GM12878 (cell line): Measurements from ENCODE around the gene VPS45. TPM values are rescaled to one million over a fixed set of nuclear protein-coding genes. Genes with fewer than 3 reads are reported as not detected.

Experiments
- ATAC-seq: fragments of 200-7000 bp; cut with Tn5 transposase; 3 replicates; pipeline ENCODE4 v1.9.1; 2020; ENCODE audit warnings: mild to moderate bottlenecking, moderate library complexity
- BruUV-seq: library from RNA; stranded (reverse); fragments of 400-500 nt; replicated peaks from 2 replicates; lab custom pipeline; 2021; lab: Mats Ljungman, UMichigan
- CTCF ChIA-PET: fragments of 300-600 bp; sonication (Branson Sonifier 250); formaldehyde crosslinking; extraction: SDS; loops from one replicate; lab custom pipeline; 2021; ENCODE audit warnings: inconsistent platforms; lab: Yijun Ruan, JAX
- POLR2A ChIA-PET: fragments of 350-600 bp; formaldehyde crosslinking; extraction: SDS; loops from one replicate; lab custom pipeline; 2021; ENCODE audit warnings: inconsistent platforms; lab: Charles Lee
- RAD21 ChIA-PET: fragments of 300-600 bp; sonication (Branson Sonifier 250); formaldehyde crosslinking; loops from one replicate; lab custom pipeline; 2023; ENCODE audit warnings: antibody characterized with exemption; ENCODE audit not compliant: unreplicated experiment; lab: Charles Lee
- SMC1A ChIA-PET: fragments of 300-600 bp; sonication (Branson Sonifier 250); formaldehyde crosslinking; loops from one replicate; lab custom pipeline; 2023; ENCODE audit not compliant: unreplicated experiment, uncharacterized antibody; lab: Charles Lee
- DNase-seq: peaks from one replicate; pipeline ENCODE4 v3.0.0-alpha.2; 2011; ENCODE audit warnings: low read depth, low spot score
- FAIRE-seq: peaks from 3 replicates; lab custom pipeline; 2011; peaks lifted over from hg19 to GRCh38; lab: Jason Lieb, UNC
- H2AFZ ChIP-seq: 2 replicates; pipeline ENCODE4 v1.6.0; 2011; ENCODE audit warnings: low read depth, low read length, control low read depth; ENCODE audit not compliant: control insufficient read depth
- H3K27ac ChIP-seq: 2 replicates; pipeline ENCODE4 v1.5.1; 2011; ENCODE audit warnings: control low read depth; ENCODE audit not compliant: control insufficient read depth, insufficient read depth
- H3K27me3 ChIP-seq, 2 experiments: replicated peaks in 1 of 2; 2 replicates each; pipeline versions ENCODE4 v1.6.0 to v1.6.1; 2011; ENCODE audit warnings: low read length in 1 of 2; ENCODE audit not compliant: control insufficient read depth in 2 of 2, insufficient read depth in 2 of 2
- H3K36me3 ChIP-seq, 2 experiments: 2 replicates each; pipeline ENCODE4 v1.5.1; 2011; ENCODE audit warnings: low read length in 1 of 2; ENCODE audit not compliant: control insufficient read depth in 2 of 2, insufficient read depth in 2 of 2
- H3K4me1 ChIP-seq: 2 replicates; pipeline ENCODE4 v1.6.1; 2011; ENCODE audit warnings: mild to moderate bottlenecking, low read length, moderate library complexity, mixed read lengths; ENCODE audit not compliant: control insufficient read depth, insufficient read depth
- H3K4me2 ChIP-seq: 2 replicates; pipeline ENCODE4 v1.6.0; 2011; ENCODE audit warnings: control low read depth; ENCODE audit not compliant: control insufficient read depth, insufficient read depth
- H3K4me3 ChIP-seq: fragments of 200-600 bp; sonication (generic); 2 replicates; pipeline ENCODE4 v1.5.1; 2016
- H3K79me2 ChIP-seq: 2 replicates; pipeline ENCODE4 v1.6.0; 2011; ENCODE audit warnings: low read length; ENCODE audit not compliant: control insufficient read depth, insufficient read depth
- H3K9ac ChIP-seq: 2 replicates; pipeline ENCODE4 v1.8.0; 2011; ENCODE audit warnings: low read length, control low read depth, mixed read lengths; ENCODE audit not compliant: control insufficient read depth, insufficient read depth
- H3K9me3 ChIP-seq: replicated peaks from 3 replicates; pipeline ENCODE4 v1.5.1; 2011; ENCODE audit warnings: mild to moderate bottlenecking, low read length; ENCODE audit not compliant: control insufficient read depth, insufficient read depth
- H4K20me1 ChIP-seq: 2 replicates; pipeline ENCODE4 v1.6.0; 2011; ENCODE audit not compliant: control insufficient read depth, insufficient read depth
- MLLT1 ChIP-seq: fragments of 450-650 bp; IDR thresholded peaks from 2 replicates; pipeline ENCODE4 v1.6.1; 2016; ENCODE audit warnings: mild to moderate bottlenecking
- POU2F2 ChIP-seq: IDR thresholded peaks from 3 replicates; pipeline ENCODE4 v1.6.1; 2011; ENCODE audit warnings: low read depth, mild to moderate bottlenecking, low read length, borderline replicate concordance
- RAD51 ChIP-seq: fragments of 450-650 bp; IDR thresholded peaks from 2 replicates; pipeline ENCODE4 v1.6.1; 2016; ENCODE audit warnings: moderate library complexity, mild to moderate bottlenecking, inconsistent platforms
- ZNF207 ChIP-seq: fragments of 450-650 bp; IDR thresholded peaks from 2 replicates; pipeline ENCODE4 v1.6.1; 2014; ENCODE audit warnings: antibody characterized with exemption, mild to moderate bottlenecking, borderline replicate concordance
- ZNF24 ChIP-seq: fragments of 450-650 bp; IDR thresholded peaks from 2 replicates; pipeline ENCODE4 v1.6.1; 2017; ENCODE audit warnings: antibody characterized with exemption, mild to moderate bottlenecking
- ZNF687 ChIP-seq: fragments of 450-650 bp; IDR thresholded peaks from 2 replicates; pipeline ENCODE4 v1.6.1; 2017; ENCODE audit warnings: mild to moderate bottlenecking, moderate library complexity
- WGBS: methylation state at CpG from one replicate; pipeline ENCODE4 v1.1.6; 2016; ENCODE audit warnings: low lambda C conversion rate; ENCODE audit not compliant: insufficient replicate concordance, insufficient coverage; ENCODE audit errors: missing lambda C conversion rate; 5-methylcytosine and 5-hydroxymethylcytosine counted together
- in situ Hi-C: fragments of 300-500 bp; cut with MboI; formaldehyde crosslinking; loops from 9 replicates; pipeline ENCODE4 v1.14.3; 2018; ENCODE audit warnings: mixed read lengths
- intact Hi-C: fragments of 100-400 bp; cut with micrococcal nuclease; formaldehyde crosslinking; loops from one replicate; pipeline ENCODE4 v1.14.2; 2022; ENCODE audit not compliant: unreplicated experiment
- polyA plus RNA-seq, 11 experiments: library from polyadenylated mRNA; depleted of rRNA in 4 of 11; unstranded in 6 of 11; stranded (reverse) in 5 of 11; fragments of >200 nt; fragmentation: Nextera tagmentation in 4 of 11; fragmentation: Illumina TruSeq in 1 of 11; extraction: Ambion mirVana in 4 of 11; extraction: Trizol in 1 of 11; gene quantifications; 1 replicate in 1 of 11; 2 replicates in 10 of 11; pipeline versions ENCODE4 v1.2.1 to v1.2.3, GENCODE V29; 2011 to 2016; ENCODE audit warnings: inconsistent platforms in 2 of 11, missing spikeins in 2 of 11, low read depth in 1 of 11
- total RNA-seq, 4 experiments: library from RNA; depleted of rRNA in 3 of 4; stranded (reverse); fragments of >200 nt in 3 of 4; fragmentation: Illumina TruSeq in 1 of 4; extraction: Trizol in 1 of 4; gene quantifications; 2 replicates each; pipeline versions ENCODE4 v1.2.1 to v1.2.3, GENCODE V29; 2013 to 2021

VPS45 gene
- total and polyA plus RNA-seq, 10 of the 15 experiments (the other 5 are each of a cell fraction or from before 2014, with no cell fraction given) = 24.4 to 48.7 (median 34.5) TPM

- Histone ChIP-seq H4K20me1 (no peaks in the 10 kb centered on the region), H2AFZ (no peak overlapping the region), H3K4me2 (no peak overlapping the region), H3K4me3 (no peak overlapping the region), H3K27ac (no peak overlapping the region), H3K9me3 (peaks cover 1% of the 10 kb centered on the region; the same call in 2 of the 3 replicates), H3K79me2 (no peaks in the 10 kb centered on the region), H3K4me1 (no peaks in the 10 kb centered on the region), H3K27me3 (no peaks in the 10 kb centered on the region), H3K9ac (no peak overlapping the region), H3K36me3 (no peaks in the 10 kb centered on the region; a peak in 1 of 4 replicates)
- intact Hi-C loops (no loop called here), in situ Hi-C loops (no loop called here)
- ChIA-PET RAD21 (no interaction called here), SMC1A (interaction anchor here (1.9 kb wide), 1 partner anchor 12 kb away, joined by 4 read pairs; no protein-coding TSS in a partner anchor), POLR2A (interaction anchor here (0.7 to 1.1 kb wide), 2 partner anchors 11 to 61 kb away, joined by 3 to 5 read pairs; no protein-coding TSS in a partner anchor), CTCF (interaction anchor here (1.3 kb wide), 1 partner anchor 50 kb away, joined by 5 read pairs; no protein-coding TSS in a partner anchor)
- DNase-seq (no peak), ATAC-seq (no peak), FAIRE-seq (no peak)
- TF ChIP-seq ZNF207 = no peak
- no TSS peak for BruUV-seq
- 96% methylated on average over 1 of the region's 1 CpG for WGBS
Observed at GRCh38 chr1:150115121-150115520, 47.5 kb downstream of the VPS45 start.

GRCh38 chr1:150118716-150119115, 51.1 kb downstream of the VPS45 start:
- CTCF ChIA-PET = no interaction called here
- Histone ChIP-seq H3K4me3 (no peak overlapping the region), H3K27ac (no peak overlapping the region), H3K4me1 (no peaks in the 10 kb centered on the region), H4K20me1 (no peaks in the 10 kb centered on the region), H3K9ac (no peak overlapping the region), H3K9me3 (peaks cover 1% of the 10 kb centered on the region; the same call in 2 of the 3 replicates), H3K4me2 (no peak overlapping the region), H2AFZ (no peak overlapping the region), H3K36me3 (no peaks in the 10 kb centered on the region), H3K79me2 (no peaks in the 10 kb centered on the region), H3K27me3 (no peaks in the 10 kb centered on the region)
- intact Hi-C loops = no loop called here
- ATAC-seq (no peak), DNase-seq (no peak), FAIRE-seq (no peak)
- BruUV-seq = no TSS peak
- in situ Hi-C loops = no loop called here
- WGBS = 97% methylated on average over 2 of the region's 2 CpGs
- RAD21 ChIA-PET = no interaction called here
- SMC1A ChIA-PET = interaction anchor here (1.8 kb wide), 1 partner anchor 8 kb away, joined by 6 read pairs; no protein-coding TSS in a partner anchor
- POLR2A ChIA-PET = no interaction called here
- no peak for TF ChIP-seq ZNF24
- no peak for TF ChIP-seq RAD51
- no peak for TF ChIP-seq POU2F2
- no peak for TF ChIP-seq ZNF687
- no peak for TF ChIP-seq MLLT1
